NCI-H1105 treated with DMSO at 0.1 percent for 48 hours (cell line): ENCODE data around the gene AHDC1.
"Not testable (repeated sequence)": the region's sequence is repeated elsewhere in the genome, so short reads cannot be mapped to it uniquely, and the experiment has no call there.

ENCODE experiments used
- DNase-seq: peaks from one replicate; lab custom pipeline; 2025; lab: John Stamatoyannopoulos, UW

The AHDC1 gene, protein sequence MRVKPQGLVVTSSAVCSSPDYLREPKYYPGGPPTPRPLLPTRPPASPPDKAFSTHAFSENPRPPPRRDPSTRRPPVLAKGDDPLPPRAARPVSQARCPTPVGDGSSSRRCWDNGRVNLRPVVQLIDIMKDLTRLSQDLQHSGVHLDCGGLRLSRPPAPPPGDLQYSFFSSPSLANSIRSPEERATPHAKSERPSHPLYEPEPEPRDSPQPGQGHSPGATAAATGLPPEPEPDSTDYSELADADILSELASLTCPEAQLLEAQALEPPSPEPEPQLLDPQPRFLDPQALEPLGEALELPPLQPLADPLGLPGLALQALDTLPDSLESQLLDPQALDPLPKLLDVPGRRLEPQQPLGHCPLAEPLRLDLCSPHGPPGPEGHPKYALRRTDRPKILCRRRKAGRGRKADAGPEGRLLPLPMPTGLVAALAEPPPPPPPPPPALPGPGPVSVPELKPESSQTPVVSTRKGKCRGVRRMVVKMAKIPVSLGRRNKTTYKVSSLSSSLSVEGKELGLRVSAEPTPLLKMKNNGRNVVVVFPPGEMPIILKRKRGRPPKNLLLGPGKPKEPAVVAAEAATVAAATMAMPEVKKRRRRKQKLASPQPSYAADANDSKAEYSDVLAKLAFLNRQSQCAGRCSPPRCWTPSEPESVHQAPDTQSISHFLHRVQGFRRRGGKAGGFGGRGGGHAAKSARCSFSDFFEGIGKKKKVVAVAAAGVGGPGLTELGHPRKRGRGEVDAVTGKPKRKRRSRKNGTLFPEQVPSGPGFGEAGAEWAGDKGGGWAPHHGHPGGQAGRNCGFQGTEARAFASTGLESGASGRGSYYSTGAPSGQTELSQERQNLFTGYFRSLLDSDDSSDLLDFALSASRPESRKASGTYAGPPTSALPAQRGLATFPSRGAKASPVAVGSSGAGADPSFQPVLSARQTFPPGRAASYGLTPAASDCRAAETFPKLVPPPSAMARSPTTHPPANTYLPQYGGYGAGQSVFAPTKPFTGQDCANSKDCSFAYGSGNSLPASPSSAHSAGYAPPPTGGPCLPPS (N-terminal part only)

DNA sequence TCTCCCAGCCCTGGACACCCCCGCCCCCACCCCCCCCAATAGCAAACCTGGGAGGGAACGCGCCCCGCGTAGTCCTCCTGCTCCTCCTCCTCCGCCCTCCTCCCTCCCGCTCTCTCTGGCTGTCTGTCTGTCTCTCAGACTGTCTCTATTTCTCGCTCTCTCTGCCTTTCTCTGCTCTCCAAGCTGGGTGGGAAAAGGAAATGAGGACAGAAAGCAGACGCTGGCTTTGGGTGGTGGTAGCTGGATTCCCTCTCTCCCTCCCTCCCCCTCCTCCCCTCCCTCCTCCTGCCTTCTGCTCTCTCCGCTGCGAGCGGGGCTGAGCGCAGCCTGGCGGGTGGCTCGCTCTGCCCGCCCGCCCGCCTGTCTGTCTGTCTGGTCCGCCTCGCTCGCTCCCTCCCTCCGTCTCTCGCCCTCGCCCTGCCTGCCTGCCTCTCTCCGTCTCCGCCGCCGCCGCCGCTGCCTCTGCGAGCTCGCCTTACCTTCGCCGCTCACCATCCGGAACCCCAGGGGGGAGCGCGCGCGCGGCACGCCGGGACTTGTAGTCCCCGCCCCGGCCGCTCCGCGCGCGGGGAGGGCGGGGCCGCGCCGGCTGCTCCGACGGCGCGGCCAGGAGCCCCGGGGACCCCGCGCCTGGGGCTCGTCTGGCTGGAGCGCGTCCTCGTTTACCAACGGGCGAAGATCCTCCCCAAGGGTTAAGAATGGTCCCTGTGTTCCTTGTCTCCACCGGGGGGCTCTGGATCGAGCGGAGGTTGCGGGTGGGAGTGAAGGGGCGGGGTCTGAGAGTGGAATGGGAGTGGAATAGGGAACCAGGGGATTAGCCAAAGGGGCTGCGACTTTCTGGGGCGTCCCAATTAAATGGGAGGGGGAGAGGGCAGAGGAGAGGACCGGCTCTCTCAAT is at the start of gene AHDC1:
Gene AHDC1, minus strand, starts transcription at position 464 of the 898 bp plus-strand sequence. CDS start 52,029 bp downstream, outside the sequence.
- DNase-seq, result peak; percentile 84

DNA sequence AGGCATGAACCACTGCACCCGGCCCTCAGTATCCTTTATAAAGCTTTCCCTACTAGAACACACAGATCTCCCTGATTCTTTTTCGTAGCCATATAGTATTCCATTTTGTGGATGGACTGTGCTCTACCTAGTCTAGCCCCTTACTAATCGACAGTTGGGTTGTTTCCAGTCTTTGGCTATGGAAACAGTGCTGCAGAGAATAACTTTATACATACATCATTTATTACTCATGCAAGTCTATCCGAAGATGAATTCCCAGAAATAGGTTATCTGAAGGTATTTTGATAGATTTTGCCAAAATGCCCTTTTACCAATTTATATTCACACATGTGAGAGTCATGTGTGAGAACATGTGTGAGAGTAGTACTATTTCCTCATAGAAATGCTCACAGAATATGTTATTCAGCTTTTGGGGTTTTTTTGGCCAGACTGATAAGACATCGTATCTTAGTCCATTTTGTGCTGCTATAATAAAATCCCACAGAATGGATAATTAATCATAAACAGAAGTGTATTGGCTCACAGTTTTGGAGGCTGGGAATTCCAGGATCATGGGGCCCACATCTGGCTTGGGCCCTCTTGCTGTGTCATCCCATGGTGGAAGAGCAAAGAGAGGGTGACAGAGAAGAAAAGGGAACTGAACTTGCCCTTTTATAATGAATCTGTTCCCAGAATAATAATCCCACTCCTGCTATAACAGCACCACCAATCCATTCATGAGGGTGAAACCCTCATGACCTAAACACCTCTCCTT is 48.3 kb upstream of the AHDC1 start:
- no peak for DNase-seq

DNA sequence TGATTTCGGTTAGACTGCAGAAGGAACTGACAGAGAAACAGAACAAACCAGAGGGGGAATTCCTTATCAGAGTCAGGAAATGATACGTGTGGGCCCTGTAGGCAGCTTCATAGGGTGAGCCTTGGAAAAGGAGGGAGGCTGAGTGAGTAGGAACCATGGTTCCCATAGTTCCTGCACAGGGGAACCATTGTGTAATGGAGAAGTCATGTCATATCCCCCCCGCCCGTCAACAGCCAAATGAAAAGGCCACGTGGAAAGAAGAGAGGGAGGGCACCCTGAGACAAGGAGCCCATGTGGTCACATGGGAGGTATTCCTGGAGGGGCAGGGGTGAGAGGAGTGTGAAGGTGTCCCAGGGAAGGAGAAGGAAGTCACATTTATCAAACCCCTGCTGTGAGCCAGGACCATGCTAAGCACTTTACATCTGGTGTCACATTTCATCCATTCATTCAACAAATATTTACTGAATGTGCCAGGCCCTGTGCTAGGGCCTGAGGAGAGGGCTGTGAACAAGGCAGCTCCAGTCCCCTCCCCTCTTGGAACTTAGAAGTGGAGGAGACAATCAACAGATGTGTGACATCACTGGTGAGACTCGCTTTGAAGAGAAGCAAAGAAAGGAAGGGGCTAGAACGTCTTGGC is 46.7 kb upstream of the AHDC1 start:
- no peak for DNase-seq

DNA sequence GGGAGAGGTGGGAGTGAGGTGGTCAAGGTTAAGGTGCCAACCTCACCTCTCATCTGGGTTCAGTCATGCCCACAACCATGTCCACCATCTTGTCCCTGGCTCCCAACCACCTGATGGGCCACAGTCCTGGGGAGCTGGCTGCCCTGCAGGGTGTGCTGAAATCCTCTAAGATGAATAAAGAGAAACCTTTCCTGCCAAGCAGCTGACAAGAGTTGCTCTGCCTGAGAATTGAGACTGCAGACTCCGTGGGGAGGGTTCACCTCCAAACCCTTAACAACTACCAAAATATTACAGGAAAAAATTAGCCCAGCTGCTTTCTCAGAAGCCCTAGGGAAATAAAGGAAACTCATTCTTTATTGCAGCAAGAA is 46.2 kb upstream of the AHDC1 start:
- DNase-seq, result no peak

DNA sequence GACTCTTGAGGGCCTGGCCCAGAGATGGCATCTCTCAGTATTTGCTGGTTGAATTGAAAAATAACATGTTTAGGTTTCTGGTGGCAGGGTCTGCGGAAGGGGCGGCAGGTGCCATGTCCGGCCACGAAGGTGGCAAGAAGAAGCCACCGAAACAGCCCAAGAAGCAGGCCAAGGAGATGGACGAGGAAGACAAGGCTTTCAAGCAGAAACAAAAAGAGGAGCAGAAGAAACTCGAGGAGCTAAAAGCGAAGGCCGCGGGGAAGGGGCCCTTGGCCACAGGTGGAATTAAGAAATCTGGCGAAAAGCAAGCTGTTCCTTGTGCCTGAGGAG is 45.3 kb upstream of the AHDC1 start:
- no peak for DNase-seq

DNA sequence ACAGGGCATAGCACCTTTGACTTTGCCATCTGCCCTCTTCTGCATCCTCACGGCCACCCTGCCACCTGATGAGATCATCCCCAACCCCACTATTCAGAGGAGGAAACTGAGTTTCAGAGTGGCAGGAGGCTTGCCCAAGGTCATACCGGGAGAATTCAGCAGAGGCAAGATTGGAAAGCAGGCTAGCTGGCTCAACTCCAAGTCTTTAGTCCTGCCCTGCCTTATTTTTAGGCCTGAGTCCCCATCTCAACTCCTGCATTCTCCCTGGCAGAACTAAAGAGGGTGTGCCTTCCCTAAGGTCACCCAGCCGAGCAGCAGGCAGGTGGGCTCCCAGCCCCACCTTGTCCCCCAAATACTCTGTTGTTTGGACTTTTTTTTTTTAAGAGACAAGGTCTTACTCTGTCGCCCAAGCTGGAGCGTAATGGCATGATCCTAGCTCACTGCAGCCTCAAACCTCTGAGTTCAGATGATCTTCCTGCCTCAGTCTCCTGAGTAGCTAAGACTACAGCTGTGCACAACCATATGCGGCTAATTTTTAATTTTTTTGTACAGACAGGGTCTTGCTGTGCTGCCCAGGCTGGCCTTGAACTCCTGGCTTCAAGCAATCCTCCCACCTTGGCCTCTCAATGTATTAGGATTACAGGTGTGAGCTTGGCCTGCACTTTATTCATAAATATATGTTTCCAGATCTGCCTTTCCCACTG is 44.8 kb upstream of the AHDC1 start:
- no peak for DNase-seq

DNA sequence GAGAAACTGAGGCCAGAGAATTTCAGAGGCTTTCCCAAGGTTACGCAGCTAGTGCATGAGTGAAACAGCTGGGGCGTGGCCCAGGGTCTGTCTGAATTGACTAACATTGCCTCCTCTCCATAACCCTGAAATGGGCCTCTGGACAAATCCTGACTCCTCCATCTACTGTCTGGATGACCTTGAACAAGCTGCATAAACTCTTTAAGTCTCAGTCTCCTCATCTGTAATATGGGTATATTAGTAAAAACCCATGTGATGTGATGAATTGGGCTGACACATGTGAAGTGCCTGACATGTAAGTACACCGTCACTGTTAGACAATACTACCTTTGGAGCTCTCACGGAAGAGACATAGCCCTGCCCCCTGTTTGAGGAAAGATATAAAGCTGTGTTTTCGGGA is 43.4 kb upstream of the AHDC1 start:
- no peak for DNase-seq

DNA sequence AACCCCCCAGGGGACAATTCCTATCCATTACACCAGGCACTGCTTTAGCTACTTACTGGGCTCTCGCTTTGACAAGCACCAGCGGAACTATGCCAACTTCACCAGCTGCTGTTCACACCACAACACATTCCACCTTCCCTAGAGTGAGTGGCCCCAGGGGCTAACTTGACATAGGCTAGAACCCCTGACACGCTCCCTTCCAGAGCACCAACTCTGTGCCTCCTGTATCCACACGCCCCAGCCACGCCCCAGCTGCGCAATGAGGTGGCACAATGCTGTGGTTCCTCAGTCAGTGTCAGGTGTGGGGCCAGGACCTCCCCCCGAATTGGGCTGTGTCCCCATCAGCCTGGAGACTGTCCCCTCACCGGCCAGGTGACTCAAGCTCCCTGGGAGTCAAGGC is 42.7 kb upstream of the AHDC1 start:
- DNase-seq, result no peak

DNA sequence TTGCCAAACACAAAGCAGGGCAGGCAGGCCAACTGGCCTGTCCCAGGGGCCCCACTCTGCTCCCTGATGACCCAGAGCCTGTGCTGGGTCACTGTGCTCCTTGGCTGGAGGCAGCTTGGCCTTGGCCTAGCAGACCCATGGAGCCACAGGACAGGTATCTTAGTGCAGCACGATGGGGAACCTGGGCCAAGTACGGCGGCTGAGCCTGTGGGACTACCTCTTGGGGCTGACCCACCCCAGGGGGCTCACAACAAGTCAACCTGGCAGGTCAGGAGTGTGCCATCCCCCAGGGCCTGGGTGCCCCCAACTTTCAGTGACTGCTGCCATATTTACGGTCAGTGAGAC is 41.1 kb upstream of the AHDC1 start:
- no peak for DNase-seq

DNA sequence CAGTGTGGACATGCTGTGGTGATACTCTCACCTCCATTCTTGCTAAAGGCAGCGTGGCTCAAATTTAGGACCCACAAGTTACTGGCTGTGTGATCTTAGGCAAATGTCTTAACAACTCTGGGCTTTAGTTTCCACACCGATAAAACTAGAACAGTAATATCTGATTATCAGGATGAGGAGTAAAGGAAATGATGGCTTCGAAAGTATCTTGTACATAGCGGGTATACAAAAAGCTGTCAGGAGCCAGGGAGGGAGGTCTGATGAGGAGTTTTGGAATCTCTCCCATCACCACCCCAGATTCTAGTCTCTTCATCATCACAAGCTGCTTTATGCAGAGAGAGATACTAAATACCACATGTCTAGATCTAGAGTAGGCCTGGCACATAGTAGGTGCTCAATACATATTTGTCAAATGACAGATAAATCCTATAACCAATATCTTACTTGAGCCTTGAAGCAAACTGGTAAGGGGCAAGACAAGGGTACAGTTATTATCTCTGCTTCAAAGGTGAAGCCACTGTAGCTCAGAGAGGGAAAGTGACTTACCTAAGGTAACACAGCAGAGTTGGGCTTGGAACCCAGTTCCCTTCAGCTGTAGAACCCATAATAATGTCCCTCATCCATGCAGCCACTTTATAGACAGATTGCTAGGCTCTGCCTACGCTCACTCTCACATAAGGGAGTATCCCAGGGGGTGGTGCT is 40.6 kb upstream of the AHDC1 start:
- DNase-seq, result no peak

DNA sequence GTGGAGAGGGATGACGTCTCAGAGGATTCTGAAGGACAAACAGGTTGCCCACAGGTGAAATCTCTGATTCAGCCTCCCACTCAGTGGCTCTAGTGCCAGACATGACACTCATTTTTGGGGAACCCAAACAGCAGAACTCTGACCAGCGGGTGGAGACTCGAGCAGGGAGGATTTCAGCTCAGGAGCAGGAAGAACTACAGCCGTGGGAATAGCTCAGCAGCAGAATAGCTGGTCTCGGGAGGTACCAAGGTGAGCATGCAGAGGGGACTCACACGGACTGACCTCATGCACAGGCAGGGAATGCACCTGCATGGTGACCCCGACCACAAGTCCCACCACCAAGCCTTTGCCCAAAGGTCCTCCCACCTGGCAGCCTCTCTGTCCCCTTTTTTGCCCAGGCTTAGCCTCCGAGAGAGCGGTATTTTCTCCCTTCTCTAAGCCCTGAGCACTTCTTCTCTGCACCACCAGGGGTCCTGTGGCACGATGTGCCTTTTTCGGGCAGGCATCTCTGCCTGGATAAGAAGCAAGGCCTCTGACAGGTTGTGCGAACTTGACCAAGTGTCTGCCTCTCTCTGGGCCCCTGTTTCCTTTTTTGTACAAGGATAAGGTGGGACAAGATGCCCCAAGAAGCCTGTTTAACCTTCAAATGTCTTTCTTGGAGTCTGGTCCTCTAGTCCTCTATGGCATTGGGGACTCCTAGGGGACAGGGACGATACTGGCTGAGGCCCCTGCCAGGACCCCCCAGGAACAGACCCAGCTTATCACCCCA is 39.8 kb upstream of the AHDC1 start:
- DNase-seq, result no peak

DNA sequence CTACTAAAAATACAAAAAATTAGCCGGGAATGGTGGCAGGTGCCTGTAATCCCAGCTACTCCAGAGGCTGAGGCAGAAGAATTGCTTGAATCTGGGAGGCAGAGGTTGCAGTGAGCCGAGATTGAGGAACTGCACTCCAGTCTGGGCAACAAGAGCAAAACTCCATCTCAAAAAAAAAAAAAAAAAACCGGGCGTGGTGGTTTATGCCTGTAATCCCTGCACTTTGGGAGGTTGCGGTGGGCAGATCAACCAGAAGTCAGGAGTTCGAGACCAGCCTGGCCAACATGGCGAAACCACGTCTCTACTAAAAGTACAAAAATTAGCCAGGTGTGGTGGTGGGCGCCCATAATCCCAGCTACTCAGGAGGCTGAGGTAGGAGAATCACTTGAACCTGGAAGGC is 36.6 kb upstream of the AHDC1 start:
- not testable (repeated sequence) for DNase-seq

DNA sequence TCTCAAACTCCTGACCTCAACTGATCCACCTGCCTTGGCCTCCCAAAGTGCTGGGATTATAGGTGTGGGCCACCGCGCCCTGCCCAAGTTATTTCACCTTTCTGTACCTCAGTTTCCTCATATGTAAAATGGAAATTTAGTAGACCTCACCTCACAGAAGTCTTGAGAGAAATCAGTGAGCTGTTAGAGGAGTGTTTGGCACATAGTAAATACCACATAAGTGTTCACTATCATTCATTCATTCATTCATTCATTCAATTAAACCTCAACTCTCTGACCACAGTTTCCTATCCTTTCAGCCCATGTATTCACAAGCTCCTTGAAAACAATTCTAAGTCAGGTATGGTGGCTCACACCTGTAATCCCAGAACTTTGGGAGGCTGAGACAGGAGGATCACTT is 34.9 kb upstream of the AHDC1 start:
- DNase-seq, result no peak

DNA sequence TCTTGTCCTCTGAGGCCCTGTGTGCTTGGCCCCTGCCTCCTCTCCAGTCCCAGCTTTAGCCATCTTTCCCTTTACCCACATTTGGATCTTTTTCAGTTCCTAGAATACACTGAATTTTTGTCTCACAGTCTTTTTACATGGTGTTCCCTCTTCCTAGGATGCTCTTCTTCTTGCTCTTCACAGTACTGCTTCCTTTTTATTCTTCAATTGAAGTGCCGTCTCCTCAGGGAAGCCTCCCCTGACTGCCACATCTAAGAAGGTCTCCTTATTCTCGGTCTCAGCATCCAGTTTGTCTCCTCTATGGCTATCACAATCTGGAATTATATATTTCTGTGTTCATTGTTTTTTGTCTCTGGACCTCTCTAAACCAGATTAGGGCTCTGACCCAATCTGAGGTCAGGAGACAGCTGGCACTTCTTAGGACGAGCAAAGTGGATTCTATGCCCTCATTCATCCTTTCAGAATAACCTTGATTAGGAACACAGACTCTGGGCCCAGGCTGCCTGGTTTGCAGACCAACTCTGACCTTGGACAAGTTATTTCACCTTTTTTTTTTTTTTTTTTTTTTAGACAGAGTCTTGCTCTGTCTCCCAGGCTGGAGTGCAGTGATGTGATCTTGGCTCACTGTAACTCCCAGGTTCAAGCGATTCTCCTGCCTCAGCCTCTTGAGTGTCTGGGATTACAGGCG is 34.2 kb upstream of the AHDC1 start:
- DNase-seq, result no peak

DNA sequence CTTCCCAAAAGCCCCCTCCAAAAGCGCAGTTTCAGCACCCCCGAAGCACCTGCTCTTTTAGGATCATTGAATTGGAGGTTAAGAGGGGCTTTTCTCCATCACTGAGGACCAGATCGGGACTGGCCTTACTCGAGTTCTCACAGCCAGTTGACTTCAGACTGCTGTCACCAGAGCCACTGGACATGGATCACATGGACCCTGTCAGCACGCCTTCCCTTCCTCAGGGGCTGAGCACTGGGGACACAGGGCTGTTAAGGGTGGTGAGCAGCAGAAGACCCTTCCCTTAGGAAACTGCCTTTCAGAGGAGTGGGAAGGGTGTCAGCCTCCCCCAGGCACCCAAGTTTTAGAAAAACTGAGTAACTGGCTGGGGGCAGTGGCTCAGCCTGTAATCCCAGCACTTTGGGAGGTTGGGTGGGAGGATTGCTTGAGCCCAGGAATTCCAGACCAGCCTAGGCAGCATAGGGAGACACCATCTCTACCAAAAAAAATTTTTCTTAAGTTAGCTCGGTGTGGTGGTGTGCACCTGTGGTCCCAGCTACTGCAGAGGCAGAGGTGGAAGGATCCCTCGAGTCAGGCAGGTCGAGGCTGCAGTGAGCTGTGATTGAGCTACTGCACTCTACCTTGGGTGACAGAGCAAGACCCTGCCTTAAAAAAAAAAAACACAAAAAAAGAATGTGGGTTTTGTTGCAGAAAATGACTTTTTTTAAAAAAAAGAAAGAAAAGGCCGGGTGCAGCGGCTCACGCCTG is 31.6 kb upstream of the AHDC1 start:
- DNase-seq, result no peak

DNA sequence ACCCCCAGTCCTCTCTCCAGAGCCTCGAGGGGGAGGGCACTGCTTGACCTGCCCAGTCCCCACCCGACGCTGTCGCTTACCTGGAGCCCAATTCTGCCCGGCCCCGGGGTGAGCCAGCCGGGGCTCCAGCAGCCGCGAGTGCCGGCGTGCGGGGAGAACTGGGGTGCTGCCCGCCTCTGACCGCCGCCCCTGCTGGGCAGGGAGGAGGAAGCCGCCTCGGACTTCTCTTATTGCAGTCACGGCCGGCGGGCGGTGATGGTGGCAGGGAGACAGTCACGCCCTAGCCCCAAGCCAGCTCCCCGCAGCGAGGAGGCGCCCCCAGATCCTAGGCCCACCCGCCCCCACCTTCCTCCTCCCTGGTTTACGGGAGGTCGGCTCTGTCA is 31.0 kb upstream of the AHDC1 start, which contains the start of gene FGR:
Gene FGR, minus strand, starts transcription at position 201 of the 383 bp plus-strand sequence. CDS start 11,269 bp downstream, outside the sequence.
- DNase-seq, result no peak
